Activated CD4-positive, alpha-beta T cell treated with anti-CD3 and anti-CD28 coated beads, Interleukin-2, amount 50 U/mL, for 24 hours (primary cell): Measurements from ENCODE around the gene PCDHA11.
"Not testable (repeated sequence)": the region's sequence is repeated elsewhere in the genome, so short reads cannot be mapped to it uniquely, and the experiment has no call there.

Source experiments
- DNase-seq, 2 donors: peaks; one replicate each; pipeline ENCODE4 v3.0.0-alpha.2; 2020; ENCODE audit warnings: low read depth in 1 of 2, low spot score in 1 of 2

PCDHA11 gene, protein sequence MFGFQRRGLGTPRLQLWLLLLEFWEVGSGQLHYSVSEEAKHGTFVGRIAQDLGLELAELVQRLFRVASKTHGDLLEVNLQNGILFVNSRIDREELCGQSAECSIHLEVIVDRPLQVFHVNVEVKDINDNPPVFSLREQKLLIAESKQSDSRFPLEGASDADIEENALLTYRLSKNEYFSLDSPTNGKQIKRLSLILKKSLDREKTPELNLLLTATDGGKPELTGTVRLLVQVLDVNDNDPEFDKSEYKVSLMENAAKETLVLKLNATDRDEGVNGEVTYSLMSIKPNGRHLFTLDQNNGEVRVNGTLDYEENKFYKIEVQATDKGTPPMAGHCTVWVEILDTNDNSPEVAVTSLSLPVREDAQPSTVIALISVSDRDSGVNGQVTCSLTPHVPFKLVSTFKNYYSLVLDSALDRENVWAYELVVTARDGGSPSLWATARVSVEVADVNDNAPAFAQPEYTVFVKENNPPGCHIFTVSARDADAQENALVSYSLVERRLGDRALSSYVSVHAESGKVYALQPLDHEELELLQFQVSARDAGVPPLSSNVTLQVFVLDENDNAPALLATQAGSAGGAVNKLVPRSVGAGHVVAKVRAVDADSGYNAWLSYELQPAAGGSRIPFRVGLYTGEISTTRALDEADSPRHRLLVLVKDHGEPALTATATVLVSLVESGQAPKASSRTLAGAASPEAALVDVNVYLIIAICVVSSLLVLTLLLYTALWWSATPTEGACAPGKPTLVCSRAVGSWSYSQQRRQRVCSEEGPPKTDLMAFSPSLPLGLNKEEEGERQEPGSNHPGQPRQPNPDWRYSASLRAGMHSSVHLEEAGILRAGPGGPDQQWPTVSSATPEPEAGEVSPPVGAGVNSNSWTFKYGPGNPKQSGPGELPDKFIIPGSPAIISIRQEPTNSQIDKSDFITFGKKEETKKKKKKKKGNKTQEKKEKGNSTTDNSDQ

DNA sequence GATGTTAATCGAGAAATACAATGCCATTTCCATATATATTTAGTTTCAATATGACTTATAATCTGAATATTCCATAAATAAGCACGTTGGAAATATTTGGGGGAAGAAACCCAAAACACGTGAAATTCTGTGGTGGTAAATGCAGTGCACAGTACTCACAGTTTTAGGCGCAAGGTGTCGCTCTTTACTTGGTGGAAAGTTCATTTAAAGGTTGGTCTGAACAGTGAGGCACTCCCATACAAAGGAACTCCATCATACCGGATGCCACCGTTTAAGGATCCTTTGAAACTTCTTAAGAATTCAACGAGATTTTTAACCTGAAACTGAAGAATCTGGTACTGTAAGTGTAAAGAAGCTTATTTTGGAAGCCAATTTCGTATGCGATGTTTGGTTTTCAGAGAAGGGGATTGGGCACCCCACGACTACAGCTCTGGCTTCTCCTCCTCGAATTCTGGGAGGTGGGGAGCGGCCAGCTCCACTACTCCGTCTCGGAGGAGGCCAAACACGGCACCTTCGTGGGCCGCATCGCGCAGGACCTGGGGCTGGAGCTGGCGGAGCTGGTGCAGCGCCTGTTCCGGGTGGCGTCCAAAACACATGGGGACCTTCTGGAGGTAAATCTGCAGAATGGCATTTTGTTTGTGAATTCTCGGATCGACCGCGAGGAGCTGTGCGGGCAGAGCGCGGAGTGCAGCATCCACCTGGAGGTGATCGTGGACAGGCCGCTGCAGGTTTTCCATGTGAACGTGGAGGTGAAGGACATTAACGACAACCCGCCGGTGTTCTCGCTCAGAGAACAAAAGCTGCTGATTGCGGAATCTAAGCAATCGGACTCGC lies at the start of gene PCDHA11:
Gene PCDHA11 (plus strand): TSS at position 237 of the 834 bp plus-strand sequence. CDS start 147 bp downstream, at position 384.
- no peak for DNase-seq

DNA sequence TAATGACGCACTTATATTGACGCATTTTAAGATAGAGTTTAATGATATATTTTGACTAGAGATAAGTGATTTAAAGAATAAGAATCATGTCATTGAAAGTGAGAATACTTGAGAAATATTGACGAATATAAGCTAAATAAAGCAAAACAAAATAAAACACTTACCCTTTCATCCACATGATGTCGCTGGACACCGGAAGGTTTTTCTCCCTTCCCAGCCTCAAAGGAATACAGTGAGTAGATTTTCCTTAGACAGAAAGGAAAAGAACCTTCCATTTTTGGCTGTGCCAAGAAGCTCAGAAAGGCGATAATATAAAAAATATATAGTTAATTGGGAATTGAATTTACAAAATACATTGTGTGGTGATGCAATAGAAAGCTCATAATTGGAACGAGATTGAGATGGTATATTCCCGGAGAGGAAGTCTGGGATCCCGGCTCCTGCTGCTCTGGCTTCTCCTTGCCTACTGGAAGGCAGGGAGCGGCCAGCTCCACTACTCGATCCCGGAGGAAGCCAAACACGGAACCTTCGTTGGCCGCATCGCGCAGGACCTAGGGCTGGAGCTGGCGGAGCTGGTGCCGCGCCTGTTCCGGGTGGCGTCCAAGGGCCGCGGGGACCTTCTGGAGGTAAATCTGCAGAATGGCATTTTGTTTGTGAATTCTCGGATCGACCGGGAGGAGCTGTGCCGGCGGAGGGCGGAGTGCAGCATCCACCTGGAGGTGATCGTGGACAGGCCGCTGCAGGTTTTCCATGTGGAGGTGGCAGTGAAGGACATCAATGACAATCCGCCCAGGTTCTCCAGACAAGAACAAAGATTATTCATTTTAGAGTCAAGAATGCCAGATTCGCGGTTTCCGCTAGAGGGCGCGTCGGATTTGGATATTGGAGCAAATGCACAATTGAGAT lies 47.1 kb upstream of the PCDHA11 start, which contains the start of gene PCDHA5:
Gene PCDHA5 (plus strand): TSS at position 239 of the 906 bp plus-strand sequence.
- DNase-seq = no peak

GRCh38 chr5:140822281-140822629 lies 46.5 kb upstream of the PCDHA11 start:
- DNase-seq = no peak

DNA sequence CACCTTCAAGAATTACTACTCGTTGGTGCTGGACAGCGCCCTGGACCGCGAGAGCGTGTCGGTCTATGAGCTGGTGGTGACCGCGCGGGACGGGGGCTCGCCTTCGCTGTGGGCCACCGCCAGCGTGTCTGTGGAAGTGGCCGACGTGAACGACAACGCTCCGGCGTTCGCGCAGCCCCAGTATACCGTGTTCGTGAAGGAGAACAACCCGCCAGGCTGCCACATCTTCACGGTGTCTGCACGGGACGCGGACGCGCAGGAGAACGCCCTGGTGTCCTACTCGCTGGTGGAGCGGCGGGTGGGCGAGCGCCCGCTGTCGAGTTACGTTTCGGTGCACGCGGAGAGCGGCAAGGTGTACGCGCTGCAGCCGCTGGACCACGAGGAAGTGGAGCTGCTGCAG lies 45.8 kb upstream of the PCDHA11 start:
- DNase-seq = not testable (repeated sequence)

DNA sequence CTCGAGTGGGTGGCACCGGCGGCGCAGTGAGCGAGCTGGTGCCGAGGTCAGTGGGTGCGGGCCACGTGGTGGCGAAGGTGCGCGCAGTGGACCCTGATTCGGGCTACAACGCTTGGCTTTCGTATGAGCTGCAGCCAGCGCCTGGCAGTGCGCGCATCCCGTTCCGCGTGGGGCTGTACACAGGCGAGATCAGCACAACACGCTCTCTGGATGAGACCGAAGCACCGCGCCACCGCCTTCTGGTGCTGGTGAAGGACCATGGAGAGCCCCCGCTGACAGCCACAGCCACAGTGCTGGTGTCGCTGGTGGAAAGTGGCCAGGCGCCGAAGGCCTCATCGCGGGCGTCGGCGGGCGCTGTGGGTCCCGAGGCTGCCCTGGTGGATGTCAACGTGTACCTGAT lies 45.3 kb upstream of the PCDHA11 start:
- DNase-seq = no peak

GRCh38 chr5:140827704-140828361 lies 40.9 kb upstream of the PCDHA11 start, which contains the start of gene PCDHA6:
TSS of gene PCDHA6 (plus strand) at chr5:140827960. CDS start at chr5:140828092, 132 bp downstream.
- no peak for DNase-seq

GRCh38 chr5:140828362-140828737 lies 40.4 kb upstream of the PCDHA11 start:
- DNase-seq = no peak

DNA sequence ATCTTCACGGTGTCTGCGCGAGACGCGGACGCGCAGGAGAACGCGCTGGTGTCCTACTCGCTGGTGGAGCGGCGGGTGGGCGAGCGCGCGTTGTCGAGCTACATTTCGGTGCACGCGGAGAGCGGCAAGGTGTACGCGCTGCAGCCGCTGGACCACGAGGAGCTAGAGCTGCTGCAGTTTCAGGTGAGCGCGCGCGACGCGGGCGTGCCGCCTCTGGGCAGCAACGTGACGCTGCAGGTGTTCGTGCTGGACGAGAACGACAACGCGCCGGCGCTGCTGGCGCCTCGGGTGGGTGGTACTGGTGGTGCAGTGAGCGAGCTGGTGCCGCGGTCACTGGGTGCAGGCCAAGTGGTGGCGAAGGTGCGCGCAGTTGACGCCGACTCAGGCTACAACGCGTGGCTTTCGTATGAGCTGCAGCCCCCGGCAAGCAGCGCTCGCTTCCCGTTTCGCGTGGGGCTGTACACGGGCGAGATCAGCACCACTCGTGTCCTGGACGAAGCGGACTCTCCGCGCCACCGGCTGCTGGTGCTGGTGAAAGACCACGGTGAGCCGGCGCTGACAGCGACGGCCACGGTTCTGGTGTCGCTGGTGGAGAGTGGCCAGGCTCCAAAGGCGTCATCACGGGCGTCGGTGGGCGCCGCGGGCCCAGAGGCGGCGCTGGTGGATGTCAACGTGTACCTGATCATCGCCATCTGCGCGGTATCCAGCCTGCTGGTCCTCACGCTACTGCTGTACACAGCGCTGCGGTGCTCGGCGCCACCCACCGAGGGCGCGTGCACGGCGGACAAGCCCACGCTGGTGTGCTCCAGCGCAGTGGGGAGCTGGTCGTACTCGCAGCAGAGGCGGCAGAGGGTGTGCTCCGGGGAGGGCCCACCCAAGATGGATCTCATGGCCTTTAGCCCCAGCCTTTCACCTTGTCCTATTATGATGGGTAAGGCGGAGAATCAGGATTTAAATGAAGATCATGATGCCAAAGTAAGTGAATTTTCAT lies 39.0 kb upstream of the PCDHA11 start:
- not testable (repeated sequence) for DNase-seq

DNA sequence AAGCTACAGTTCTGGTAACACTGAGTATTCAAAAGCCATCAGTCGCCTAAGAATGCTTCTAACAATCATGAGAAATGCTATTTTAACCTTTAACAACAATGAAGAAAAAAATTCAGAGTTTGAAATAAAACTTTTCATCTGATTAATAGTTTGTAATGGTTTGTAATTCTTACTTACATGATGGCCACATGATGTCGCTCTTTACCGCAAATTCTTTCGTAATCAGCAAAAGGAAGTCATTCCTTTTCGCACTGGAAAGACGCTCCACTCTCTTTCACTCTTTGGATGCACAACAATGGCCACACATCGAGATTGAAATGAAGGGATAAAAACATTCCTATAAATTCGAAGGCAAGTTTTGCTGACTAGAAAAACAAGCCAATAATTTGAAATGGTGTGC lies 34.8 kb upstream of the PCDHA11 start, which contains the start of gene PCDHA7:
Gene PCDHA7 (plus strand): TSS at position 277 of the 400 bp plus-strand sequence. CDS start 115 bp downstream, at position 392.
- no peak for DNase-seq

- not testable (repeated sequence) for DNase-seq
Measured at GRCh38 chr5:140834439-140835008, 34.2 kb upstream of the PCDHA11 start.

DNA sequence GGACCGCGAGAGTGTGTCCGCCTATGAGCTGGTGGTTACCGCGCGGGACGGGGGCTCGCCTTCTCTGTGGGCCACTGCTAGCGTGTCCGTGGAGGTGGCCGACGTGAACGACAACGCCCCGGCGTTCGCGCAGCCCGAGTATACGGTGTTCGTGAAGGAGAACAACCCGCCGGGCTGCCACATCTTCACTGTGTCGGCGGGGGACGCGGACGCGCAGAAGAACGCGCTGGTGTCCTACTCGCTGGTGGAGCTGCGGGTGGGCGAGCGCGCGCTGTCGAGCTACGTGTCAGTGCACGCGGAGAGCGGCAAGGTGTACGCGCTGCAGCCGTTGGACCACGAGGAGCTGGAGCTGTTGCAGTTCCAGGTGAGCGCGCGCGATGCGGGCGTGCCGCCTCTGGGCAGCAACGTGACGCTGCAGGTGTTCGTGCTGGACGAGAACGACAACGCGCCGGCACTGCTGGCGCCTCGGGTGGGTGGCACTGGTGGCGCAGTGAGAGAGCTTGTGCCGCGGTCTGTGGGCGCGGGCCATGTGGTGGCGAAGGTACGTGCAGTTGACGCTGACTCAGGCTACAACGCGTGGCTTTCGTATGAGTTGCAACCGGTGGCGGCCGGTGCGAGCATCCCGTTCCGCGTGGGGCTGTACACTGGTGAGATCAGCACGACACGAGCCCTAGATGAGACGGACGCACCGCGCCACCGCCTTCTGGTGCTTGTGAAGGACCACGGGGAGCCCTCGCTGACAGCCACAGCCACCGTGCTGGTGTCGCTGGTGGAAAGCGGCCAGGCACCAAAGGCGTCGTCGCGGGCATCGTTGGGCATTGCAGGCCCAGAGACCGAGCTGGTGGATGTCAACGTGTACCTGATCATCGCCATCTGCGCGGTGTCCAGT lies 32.9 kb upstream of the PCDHA11 start:
- no peak for DNase-seq

- DNase-seq = no peak
Measured at GRCh38 chr5:140840978-140841962, 27.5 kb upstream of the PCDHA11 start, which contains the start of gene PCDHA8. TSS of gene PCDHA8 (plus strand) at chr5:140841187. CDS start at chr5:140841322, 135 bp downstream.

DNA sequence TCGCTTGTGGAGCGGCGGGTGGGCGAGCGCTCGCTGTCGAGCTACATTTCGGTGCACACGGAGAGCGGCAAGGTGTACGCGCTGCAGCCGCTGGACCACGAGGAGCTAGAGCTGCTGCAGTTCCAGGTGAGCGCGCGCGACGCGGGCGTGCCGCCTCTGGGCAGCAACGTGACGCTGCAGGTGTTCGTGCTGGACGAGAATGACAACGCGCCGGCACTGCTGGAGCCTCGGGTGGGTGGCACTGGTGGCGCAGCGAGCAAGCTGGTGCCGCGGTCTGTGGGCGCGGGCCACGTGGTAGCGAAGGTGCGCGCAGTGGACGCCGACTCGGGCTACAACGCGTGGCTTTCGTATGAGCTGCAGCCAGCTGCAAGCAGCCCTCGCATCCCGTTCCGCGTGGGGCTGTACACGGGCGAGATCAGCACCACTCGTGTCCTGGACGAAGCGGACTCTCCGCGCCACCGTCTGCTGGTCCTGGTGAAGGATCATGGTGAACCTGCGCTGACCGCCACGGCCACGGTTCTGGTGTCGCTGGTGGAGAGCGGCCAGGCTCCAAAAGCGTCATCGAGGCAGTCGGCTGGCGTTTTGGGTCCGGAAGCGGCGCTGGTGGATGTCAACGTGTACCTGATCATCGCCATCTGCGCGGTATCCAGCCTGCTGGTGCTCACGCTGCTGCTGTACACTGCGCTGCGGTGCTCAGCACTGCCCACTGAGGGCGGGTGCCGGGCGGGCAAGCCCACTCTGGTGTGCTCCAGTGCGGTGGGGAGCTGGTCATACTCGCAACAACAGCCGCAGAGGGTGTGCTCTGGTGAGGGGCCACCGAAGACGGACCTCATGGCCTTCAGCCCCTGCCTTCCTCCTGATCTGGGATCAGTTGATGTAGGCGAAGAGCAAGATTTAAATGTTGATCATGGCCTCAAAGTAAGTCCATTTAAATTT lies 25.7 kb upstream of the PCDHA11 start:
- DNase-seq = no peak
